Measurements from ENCODE around the gene FAU.
A peak's percentile ranks its signal among the peaks of the same experiment; 100 is the strongest.

FAU gene

GRCh38 chr11:65102142-65103095, 19.5 kb downstream of the FAU start:
- Histone ChIP-seq H3K4me3 (replicated peaks; ENCODE audit: low read depth, low read length) (no peak overlapping the region), H3K36me3 (ENCODE audit: control insufficient read depth, insufficient read depth, low read length) (peaks cover 3% of the 10 kb centered on the region)
- no peak for DNase-seq (ENCODE audit: extremely low read depth, insufficient read length)

GRCh38 chr11:65100674-65101350, 21.1 kb downstream of the FAU start:
- Histone ChIP-seq H3K27me3 (replicated peaks; ENCODE audit: control insufficient read depth, insufficient read depth, low read length) (no peaks in the 10 kb centered on the region), H3K4me3 (replicated peaks; ENCODE audit: low read depth, low read length) (no peak overlapping the region), H3K36me3 (ENCODE audit: control insufficient read depth, insufficient read depth, low read length) (peaks cover 3% of the 10 kb centered on the region)
- no peak for DNase-seq (ENCODE audit: extremely low read depth, insufficient read length)
- peak; percentile 7 for TF ChIP-seq CTCF (IDR thresholded peaks at IDR 0.05; ENCODE audit: insufficient read depth, low read length, poor library complexity, severe bottlenecking)

More at GRCh38 chr11:65102142-65103095, 19.5 kb downstream of the FAU start:
- no peaks in the 10 kb centered on the region for H3K27me3 ChIP-seq (replicated peaks; ENCODE audit: control insufficient read depth, insufficient read depth, low read length)
- no peak for TF ChIP-seq CTCF (IDR thresholded peaks at IDR 0.05; ENCODE audit: insufficient read depth, low read length, poor library complexity, severe bottlenecking)

- TF ChIP-seq CTCF (IDR thresholded peaks at IDR 0.05; ENCODE audit: insufficient read depth, low read length, poor library complexity, severe bottlenecking) = no peak
- Histone ChIP-seq H3K4me3 (replicated peaks; ENCODE audit: low read depth, low read length) (peak overlapping the region; percentile 76), H3K36me3 (ENCODE audit: control insufficient read depth, insufficient read depth, low read length) (peaks cover 3% of the 10 kb centered on the region), H3K27me3 (replicated peaks; ENCODE audit: control insufficient read depth, insufficient read depth, low read length) (no peaks in the 10 kb centered on the region)
- no peak for DNase-seq (ENCODE audit: extremely low read depth, insufficient read length)
Observed at GRCh38 chr11:65096926-65097325, 25.0 kb downstream of the FAU start.

GRCh38 chr11:65095974-65096806, 25.7 kb downstream of the FAU start, which contains the start of gene VPS51:
Gene VPS51 (plus strand): TSS chr11:65096214. CDS start chr11:65096251, 37 bp downstream.
- Histone ChIP-seq H3K27me3 (replicated peaks; ENCODE audit: control insufficient read depth, insufficient read depth, low read length) (no peaks in the 10 kb centered on the region), H3K4me3 (replicated peaks; ENCODE audit: low read depth, low read length) (peak within 1 kb of the TSS; percentile 76), H3K36me3 (ENCODE audit: control insufficient read depth, insufficient read depth, low read length) (peaks cover 3% of the 10 kb centered on the region)
- DNase-seq (ENCODE audit: extremely low read depth, insufficient read length) = peak; percentile 86
- no peak for TF ChIP-seq CTCF (IDR thresholded peaks at IDR 0.05; ENCODE audit: insufficient read depth, low read length, poor library complexity, severe bottlenecking)

- Histone ChIP-seq H3K4me3 (replicated peaks; ENCODE audit: low read depth, low read length) (no peak overlapping the region; the same call in 1 of the 2 replicates), H3K27me3 (replicated peaks; ENCODE audit: control insufficient read depth, insufficient read depth, low read length) (no peaks in the 10 kb centered on the region), H3K36me3 (ENCODE audit: control insufficient read depth, insufficient read depth, low read length) (peaks cover 5% of the 10 kb centered on the region)
- DNase-seq (ENCODE audit: extremely low read depth, insufficient read length) = no peak
- TF ChIP-seq CTCF (IDR thresholded peaks at IDR 0.05; ENCODE audit: insufficient read depth, low read length, poor library complexity, severe bottlenecking) = no peak
Observed at GRCh38 chr11:65095427-65095826, 26.5 kb downstream of the FAU start.

All from GM06990 (cell line).